Inflammatory macrophage treated with lipopolysaccharide for 1 hour (primary cell): ENCODE data around the gene COQ8A.
"Not testable (repeated sequence)": the region's sequence is repeated elsewhere in the genome, so short reads cannot be mapped to it uniquely, and the experiment has no call there.

Source experiments
- DNase-seq, 2 donors: peaks; one replicate each; pipeline ENCODE4 v3.0.0-alpha.2; 2020 to 2022

COQ8A gene

DNA sequence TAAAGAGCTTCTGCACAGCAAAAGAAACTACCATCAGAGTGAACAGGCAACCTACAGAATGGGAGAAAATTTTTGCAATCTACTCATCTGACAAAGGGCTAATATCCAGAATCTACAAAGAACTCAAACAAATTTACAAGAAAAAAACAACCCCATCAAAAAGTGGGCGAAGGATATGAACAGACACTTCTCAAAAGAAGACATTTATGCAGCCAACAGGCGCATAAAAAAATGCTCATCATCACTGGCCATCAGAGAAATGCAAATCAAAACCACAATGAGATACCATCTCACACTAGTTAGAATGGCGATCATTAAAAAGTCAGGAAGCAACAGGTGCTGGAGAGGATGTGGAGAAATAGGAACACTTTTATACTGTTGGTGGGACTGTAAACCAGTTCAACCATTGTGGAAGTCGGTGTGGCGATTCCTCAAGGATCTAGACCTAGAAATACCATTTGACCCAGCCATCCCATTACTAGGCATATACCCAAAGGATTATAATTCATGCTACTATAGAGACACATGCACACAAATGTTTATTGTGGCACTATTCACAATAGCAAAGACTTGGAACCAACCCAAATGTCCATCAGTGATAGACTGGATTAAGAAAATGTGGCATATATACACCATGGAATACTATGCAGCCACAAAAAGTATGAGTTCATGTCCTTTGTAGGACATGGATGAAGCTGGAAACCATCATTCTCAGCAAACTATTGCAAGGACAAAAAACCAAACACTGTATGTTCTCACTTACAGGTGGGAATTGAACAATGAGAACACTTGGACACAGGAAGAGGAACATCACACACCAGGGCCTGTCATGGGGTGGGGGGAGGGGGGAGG lies 10.6 kb upstream of the COQ8A start:
- not testable (repeated sequence) for DNase-seq

DNA sequence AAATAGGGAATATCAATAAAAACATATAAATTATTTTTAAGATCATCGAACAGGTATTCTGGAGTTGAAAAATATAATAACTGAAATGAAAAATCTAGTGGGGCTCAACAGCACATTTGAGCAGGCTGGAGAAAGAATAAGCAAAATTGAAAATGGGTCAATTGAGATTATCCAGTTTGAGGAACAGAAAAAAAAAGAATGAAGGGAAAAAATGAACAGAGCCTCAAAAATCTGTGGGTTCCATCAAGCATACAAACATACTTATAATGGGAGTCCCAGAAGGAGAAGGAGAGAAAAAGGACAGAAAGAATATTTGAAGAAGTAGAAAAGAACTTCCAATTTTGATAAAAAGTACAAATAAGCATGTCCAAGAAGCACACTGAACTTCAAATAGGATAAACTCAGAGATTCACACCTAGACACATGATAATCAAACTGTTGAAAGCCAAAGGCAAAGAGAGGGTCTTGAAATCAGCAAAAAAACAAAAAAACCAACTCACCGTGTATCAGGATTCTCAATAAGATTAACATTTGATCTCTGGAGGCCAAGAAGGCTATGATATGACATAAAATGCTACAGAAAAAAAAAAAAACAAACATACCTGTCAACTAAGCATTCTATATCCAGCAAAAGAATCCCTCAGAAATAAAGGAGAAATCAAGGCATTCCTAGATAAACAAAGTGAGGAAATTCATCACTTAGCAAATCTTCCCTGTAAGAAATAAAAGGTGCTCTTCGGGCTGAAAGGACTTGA lies 5.4 kb upstream of the COQ8A start:
- no peak for DNase-seq

DNA sequence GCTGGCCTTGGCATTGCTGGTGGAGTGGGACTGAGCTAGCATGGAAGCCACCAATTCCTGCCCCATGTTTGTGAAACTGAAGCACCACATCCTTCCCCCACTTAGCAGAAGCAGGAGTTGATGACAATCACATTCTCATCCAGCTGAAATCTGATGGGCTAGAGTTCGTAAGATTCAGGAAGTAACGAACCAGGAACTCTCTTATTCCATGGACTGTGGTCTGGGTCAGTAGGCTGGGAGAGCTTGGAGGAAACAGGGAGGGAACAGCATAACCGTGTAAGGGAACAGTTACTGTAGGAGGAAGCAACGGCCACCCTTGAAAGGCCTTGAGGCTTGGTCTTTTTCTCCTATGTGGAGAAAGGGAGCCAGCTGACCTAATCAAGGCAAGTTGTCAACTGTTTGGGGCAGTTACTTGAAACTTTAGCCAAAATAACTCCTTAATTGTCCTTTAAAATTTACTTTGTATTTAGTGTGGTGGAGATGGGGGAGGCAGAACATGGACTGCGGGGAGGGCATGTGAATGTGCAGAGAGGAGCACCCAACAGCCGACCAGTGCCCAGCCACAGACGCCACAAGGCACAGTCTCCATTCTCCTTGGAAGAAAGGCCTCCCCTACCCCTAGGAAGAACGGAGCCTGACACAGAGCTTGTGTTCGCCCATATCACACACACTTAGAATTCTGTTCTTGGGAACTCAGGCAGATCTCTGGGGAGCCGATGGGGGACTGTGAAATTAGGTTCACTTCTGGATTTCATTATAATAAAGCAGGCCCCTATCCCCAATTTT lies 2.0 kb upstream of the COQ8A start:
- DNase-seq, result peak; percentile 43 to 78

DNA sequence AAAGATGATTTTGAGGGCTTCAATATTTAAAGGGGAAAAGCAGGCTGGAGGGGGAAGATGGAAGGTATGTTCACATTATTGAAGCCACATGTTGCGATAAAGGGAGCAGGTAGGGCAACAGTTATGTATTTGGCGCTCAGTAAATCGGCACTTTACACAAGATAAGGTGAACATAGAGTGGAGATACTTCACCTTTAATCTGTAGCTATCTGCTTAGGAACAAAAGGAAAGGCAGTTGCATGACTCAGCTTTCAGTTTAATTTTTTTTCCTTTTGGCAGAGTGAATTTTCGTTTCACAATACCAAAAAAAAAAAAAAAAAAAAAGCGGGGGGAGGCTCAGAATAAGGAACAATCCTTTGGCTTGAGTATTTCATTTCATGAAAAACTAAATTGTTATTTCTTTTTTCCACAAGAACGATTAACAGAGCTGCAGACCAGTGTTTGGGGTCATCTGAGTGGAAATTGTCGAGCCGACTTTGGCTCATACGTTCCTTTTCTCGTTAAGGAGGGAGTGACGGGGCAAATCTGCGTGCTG lies 1.1 kb upstream of the COQ8A start:
- peak; percentile 59 to 77 for DNase-seq

DNA sequence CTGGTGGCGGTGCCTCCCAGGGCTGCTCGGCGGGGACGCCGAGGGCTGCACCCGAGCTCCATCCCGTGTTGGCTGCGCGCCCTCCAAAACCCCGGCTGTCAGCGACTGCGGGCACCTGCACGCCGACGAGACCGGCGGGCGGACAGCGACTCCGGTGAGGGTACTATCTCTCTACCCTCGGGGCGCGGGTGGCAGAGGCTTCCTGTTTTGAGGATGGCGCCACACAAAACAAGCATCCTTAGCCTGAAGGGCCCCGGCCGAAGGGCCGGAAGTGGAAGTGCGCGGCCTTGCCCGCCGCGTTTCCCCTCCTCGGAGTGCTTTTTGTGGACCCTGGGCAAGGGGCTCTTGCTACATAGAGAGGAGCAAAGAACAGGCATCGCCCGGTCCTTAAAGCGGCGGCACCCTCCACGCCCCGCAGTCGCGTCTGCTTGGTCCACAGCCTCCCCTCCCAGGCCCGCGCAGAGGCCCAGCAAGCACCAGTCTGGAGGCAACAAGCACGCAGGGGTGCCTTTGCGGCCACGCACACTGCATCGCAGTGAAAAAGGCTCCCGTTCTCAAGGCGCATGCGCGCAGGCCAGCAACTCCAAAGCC lies 561 bp upstream of the COQ8A start:
- peak; percentile 49 to 54 for DNase-seq

DNA sequence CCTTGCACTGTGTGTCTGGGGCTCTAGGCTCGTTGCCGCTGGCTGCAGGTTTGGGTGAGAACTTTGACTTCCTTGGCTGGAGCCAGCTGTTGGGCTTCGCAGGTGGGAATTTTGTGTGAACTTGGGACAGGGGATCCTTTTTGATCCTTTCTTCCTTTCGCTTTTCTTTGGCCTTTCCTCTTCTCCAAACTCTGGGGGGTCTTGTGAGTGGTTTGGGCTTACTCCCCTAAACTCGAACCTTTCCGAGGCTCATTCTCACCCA lies 643 bp downstream of the COQ8A start:
- DNase-seq, result no peak

DNA sequence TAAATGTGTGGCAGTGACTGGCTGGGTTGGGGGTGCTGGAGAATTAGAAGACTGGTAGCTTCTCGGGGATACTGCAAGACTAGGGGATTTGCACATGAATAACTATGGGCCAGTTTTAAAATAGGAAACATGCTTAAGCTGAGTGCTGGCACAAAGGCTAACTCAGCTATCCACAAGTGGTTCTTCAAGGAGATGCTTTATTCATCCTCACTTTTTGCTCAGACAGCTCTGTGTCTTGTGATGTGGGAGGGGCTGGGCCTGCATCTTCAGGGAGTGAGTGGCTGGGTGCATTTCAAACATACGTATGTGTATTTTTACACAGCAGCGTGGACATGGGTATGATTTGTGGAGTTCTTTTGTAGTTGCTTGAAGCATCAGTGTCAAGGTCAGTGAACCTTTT lies 2.3 kb downstream of the COQ8A start:
- DNase-seq, result no peak

DNA sequence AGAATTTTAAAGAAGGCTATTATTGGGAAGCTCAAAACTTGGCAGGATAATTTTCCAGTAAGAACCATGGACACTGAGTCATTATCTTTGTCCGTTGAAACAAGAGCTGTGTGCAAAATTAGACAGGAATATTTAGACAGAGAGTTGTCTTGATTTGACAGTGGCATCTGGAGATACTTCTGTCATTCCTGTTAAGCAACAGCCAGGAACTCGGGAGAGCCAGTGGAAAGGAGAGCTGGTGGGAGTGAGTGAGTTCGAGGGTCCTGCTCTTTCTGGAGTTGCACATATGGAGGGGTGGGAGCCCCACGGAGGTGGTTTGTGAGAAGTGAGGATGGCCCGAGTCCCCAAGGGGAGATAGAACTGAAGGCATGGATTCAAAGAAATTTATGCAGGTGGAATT lies 3.1 kb downstream of the COQ8A start:
- no peak for DNase-seq

DNA sequence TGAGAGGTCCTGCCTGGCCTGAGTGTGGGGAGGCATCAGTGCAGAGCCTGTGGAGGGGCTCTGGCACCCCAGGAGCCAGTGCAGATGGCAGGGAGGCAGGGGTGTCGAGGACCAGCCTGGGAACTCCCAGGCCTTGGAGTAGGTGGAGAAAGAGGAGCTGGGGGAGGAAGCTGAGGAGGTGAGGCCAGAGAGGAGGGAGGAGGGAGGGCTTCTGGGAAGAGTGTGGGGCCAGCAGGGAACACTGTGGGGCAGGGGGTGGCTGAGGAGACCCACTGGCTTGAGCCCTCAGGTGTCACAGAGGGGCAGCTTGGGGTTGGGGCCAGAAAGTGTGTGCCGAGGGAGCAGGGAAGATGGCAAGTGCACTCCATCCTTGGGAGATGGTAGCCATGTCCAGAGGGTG lies 3.8 kb downstream of the COQ8A start:
- no peak for DNase-seq

DNA sequence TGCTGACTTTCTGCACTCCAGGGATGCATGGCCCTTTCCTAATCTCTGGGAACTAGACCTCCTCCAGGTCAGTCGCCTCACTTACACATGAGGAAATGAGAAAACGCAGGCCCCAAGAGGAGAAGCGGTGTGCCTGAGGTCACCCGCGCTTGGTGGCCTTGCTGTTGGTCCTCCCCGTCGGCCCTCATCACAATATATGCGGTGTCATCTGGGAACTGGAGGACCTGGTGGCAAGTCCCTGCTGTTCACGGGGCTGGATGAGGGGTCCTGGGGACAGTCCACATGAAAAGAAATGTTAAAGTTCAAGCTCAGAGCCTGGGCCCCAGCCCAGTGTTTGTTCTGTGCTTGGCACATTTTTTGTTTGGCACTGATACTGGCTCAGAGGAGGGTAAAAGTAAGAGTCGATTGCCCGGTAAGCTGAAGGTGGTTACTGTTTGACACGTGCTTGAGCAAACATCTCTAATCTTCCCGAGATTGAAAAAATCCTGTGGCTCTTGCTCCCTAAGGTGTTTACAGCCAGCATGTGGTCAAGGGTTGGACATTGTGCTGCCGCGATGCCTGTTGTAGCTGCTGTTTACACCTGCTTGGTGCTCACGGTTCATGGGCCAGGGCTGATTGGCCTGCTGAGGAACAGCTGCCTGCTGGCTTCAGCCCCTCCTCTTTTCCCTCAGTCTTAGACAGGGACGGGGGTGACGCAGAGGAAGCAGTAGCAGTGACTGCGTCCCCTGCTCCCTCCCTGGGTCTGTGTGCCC lies 5.2 kb downstream of the COQ8A start:
- peak in 1 of 2 donors; percentile 11 for DNase-seq

DNA sequence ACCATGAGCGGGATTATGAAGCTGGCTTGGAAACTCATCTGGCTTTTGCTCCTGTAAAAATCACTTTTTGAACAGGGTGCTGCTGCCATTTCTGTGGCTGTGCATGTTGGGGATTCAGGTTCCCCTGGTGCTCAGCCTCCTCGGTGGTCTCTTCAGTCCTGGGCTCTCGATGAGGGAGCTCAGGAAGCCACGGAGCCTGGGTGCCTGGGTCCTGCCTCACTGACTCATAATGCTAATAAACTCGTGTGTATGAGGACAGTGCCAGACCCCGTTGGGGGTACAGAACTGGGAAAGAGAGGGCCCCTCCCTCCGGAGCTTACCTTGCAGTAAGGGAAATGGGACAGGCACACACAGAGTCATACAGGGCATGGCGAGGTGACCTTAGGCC lies 5.8 kb downstream of the COQ8A start:
- no peak for DNase-seq

DNA sequence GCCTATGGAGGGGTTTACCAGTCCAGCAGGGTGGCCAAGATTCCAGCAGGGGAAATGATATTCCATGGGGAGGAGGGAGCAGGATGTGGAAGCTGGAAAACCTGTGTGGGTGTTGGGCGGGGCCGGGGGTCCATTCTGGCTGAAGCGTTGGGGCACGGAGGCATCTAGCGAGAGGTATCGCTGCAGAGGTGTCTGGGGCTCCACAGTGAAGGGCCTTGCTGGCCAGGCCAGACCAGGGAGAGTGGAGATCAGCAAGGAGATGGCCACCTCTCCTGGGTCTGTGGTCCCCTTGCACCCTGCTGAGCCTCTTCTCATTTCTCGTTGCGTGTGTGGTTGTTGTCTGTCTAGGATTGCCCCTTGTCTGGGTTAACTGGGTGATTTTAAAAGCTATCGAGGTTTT lies 6.2 kb downstream of the COQ8A start:
- DNase-seq, result no peak

DNA sequence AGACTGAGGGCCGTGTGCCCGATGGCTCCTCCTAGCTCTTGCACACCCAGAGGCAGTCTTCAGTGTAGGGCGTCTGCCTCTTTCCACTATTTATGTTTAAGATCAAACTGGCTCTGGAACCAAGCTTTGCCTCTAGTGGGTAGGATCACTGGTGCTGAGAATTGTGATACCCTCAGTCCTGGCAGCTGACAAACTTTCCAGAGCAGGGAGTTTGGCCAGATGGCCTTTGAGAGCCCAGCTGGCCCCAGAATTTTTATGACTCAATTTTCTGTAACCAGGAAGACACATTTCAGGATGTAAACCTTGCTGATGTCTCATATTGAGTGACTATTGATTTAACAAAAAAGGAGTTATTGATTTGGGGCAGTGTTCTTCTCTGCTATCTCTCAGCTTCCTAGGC lies 6.7 kb downstream of the COQ8A start:
- DNase-seq, result no peak

DNA sequence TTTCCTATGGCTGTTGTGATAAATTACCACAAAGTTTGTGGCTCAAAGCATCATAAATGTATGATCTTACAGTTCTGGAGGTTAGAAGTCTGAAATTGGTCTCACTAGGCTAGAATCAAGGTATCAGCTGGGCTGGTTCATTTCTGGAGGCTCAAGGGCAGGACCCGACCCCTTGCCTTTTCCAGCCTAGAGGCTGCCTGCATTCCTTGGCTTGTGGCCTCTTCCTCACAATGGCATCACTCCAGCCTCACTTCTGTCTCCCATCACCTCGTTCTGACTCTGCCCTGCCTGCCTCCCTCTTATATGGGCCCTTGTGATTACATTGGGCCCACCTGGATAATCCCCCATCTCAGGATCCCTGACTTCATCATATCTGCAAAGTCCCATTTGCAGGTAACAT lies 8.0 kb downstream of the COQ8A start:
- DNase-seq, result no peak

DNA sequence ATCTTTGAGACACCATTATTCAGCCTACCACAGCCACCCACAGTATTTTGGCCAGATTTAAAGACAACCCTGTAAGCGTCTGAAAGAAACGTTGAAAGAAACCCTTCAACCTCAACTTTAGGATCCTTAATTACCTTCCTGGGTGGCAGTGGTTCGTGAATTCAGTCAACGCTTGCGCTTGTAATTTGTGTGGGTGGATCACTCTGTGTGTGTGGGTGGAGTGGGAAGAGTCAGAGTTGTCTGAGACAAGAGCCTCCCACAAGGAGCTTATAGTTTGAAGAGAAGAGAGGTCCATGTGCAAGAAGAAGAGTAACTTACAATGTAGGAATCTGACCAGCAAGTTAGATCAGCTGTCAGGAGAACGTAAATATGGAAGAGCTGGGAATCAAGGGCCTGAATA lies 8.4 kb downstream of the COQ8A start:
- no peak for DNase-seq

DNA sequence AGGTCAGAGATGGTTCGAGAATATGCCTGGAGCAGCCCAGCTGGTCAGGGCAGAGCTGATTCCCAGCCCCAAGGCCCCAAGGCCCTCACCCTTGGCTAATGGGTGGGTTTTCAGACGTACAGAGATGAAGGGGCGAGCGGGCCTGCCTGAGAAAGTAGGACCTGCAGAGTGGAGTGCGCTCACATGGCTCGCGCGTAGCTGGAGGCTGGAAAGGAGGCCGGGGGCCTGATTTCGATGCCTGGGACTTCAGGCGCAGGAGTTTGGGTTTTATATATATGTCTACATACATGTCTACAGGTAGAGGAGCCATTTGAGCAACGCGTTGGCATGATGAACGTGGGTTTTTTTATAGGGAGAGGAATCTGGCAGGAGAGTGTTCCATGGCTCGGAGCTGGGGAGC lies 8.9 kb downstream of the COQ8A start:
- no peak for DNase-seq

DNA sequence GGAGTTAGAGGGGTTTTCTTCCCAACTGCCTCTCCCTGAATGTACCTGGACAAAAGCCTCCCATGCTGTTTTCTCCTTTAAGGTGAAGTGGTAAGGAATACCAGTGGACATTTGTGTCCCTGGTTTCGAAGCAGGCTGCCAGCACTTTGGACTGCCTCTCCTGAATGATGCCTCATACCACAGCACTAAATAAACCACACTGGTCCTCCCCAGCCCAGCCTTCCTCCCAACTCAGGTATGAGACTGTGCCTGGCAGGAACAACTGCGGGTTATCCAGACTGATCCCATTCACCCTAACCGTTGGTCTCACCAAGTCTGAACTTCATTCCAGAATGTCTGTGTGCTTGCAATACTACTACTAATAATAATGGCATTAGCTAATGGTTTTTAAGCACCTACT lies 9.3 kb downstream of the COQ8A start:
- DNase-seq, result no peak

DNA sequence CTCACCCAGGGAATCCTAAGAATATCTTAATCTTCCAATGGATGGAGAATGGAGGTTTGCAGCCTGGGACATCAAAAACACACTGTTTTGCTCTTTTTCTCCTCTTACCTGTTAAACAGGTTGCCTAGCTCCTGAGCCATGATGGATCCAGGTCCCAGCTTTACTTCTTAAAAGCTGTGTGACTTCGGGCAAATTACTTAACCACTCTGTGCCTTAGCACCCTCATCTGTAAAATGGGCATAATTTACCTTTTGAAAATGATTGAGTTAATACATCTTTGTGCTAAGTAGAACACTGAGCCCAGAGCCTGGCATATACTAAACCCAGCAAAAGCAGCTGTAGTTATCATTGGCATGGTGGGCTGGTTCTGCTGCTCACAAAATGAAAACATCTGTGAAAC lies 10.2 kb downstream of the COQ8A start:
- no peak for DNase-seq

DNA sequence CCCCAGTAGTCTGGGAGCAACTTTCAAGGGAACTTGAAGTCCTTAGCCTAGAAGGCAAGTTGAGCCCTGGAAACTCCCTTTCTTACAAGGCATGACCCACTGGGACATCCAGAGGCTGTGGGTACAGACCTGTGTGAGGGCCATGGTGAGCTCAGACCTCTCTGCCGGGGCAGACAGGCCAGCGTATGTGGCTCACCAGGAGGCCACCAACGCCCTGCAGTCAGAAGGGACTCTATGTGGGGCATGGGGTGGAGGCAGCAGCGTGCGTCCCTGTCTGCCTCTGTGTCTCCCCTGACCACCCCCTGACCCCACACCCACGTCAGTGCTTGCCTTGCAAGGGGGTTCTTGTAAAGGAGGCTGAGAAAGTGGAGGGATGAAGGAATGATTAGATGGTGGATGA lies 10.8 kb downstream of the COQ8A start:
- DNase-seq, result peak in 1 of 2 donors; percentile 18

DNA sequence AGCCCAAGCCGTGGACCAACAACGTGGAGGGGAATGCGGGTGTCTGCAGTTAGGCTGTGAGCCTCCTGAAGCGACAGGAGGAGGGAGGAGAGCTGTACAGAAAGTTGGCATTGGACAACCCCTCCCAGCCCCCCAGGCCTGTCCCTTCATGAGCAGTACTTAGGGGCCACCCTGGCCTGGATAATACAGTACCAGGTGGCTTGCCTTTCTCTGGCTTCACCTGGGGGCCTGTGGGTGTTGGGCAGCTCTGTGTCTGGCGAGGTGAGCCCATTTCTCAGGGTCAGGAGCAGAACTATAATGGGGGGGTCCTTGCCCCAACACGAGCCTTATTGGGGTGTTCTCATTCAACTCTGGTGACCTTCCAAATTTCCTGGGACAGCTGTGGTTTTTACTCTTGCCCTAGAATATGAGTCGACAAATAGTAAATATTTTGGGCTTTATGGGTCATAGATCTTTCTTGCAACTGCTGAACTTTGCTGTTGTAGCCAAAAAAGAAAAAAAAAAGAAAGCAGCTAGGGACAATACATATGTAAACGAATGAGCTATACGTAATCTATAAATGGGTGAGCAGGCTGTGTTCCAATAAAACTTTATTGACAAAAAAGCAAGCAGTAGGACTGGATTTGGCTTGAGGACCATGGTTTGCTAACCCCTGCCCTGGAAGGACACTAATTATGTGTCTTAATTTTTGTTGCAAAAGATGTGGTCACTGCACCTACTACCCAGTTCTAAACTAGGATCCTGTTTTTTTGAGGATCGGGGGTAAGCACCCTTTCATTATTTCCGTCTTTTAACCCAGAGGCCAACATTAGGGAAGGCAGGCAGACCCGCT lies 11.4 kb downstream of the COQ8A start:
- peak in 1 of 2 donors; percentile 37 for DNase-seq

DNA sequence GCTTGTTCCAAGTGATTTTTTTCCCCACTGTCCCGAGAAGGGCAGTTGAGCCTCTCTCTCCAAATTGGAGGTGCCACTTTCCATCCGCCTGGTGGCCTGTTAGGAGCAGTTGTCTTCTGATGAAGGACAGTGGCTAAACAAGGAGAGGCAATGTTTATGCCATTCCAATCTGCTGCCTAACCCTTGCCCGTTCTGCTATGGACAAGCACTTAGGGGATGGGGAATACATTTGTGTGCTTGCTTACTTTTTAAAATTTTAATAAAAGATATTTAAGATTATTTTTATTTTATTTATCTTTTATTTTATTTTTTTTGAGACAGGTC lies 12.0 kb downstream of the COQ8A start:
- DNase-seq, result no peak
